ENCODE results near the gene HBE1. TPM values are rescaled to one million over a fixed set of nuclear protein-coding genes. Genes with fewer than 3 reads are reported as not detected.

HBE1 gene
- total and polyA plus RNA-seq, 2 experiments from 2014 or later: not detected

DNA sequence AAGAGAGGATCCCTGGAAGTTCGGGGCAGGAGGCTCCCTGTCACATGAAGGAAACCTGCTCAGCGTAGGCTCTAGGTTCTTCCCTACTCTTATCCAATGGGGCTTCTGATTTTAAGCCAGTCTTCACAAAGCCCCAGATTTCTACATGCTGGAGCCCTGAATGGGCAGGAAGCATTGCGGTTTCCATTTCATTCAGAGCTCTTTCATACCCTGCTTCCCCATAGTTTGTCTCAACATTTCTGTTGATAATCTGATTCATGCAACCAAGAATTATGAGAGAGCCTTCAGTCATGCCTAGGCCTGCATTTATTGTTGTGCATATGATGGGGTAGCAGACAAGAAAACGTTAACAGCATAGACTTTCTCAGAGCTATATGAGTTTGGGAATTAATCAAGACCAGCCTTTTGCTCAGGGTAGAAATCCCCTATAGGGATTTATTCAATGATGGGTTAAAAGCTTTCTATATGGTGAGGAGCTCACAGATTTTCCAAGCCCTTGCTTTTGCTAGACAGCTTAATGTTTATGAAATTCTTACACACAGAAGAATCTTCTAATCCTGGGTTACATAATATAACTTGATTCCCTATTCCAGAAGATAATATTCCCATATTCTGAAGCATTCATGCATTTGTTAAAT is 16.1 kb upstream of the HBE1 start:
- no peak for DNase-seq
- TF ChIP-seq EZH2phosphoT487 (IDR thresholded peaks at IDR 0.05; ENCODE audit: insufficient read depth, low read depth): no peak
- no peak for TF ChIP-seq EZH2 (IDR thresholded peaks at IDR 0.05; ENCODE audit: insufficient read depth, poor library complexity, severe bottlenecking)
- no peak overlapping the region for H2AFZ ChIP-seq
- H3K9me2 ChIP-seq (ENCODE audit: insufficient read depth): no peaks in the 10 kb centered on the region
- no peak overlapping the region for H3K4me3 ChIP-seq
- H4K20me1 ChIP-seq (ENCODE audit: insufficient read depth): no peaks in the 10 kb centered on the region
- H3K27me3 ChIP-seq (replicated peaks; ENCODE audit: insufficient read depth): no peaks in the 10 kb centered on the region
- H3K27ac ChIP-seq: no peak overlapping the region
- peaks cover 34% of the 10 kb centered on the region for H3K4me1 ChIP-seq (ENCODE audit: insufficient read depth)
- no peaks in the 10 kb centered on the region for H3K79me2 ChIP-seq (ENCODE audit: insufficient read depth)
- H3K4me2 ChIP-seq (ENCODE audit: unreplicated experiment): no peak overlapping the region
- H3K36me3 ChIP-seq (ENCODE audit: low read depth): no peaks in the 10 kb centered on the region
- in situ Hi-C loops (cut with MboI): no loop called here
- WGBS, 2 experiments (ENCODE audit: low coverage in 1 of 2, low lambda C conversion rate in 2 of 2, missing lambda C conversion rate in 2 of 2): 85 to 89% methylated on average over 4 of the region's 4 CpGs
- H3K9ac ChIP-seq: no peak overlapping the region
- peaks cover 32% of the 10 kb centered on the region for H3F3A ChIP-seq (ENCODE audit: insufficient read depth)
- no peaks in the 10 kb centered on the region for H3K9me3 ChIP-seq (ENCODE audit: low read depth)

DNA sequence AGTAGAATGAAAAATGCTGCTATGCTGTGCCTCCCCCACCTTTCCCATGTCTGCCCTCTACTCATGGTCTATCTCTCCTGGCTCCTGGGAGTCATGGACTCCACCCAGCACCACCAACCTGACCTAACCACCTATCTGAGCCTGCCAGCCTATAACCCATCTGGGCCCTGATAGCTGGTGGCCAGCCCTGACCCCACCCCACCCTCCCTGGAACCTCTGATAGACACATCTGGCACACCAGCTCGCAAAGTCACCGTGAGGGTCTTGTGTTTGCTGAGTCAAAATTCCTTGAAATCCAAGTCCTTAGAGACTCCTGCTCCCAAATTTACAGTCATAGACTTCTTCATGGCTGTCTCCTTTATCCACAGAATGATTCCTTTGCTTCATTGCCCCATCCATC is 14.9 kb upstream of the HBE1 start:
- Histone ChIP-seq H3K9me2 (ENCODE audit: insufficient read depth) (no peaks in the 10 kb centered on the region), H4K20me1 (ENCODE audit: insufficient read depth) (no peaks in the 10 kb centered on the region), H3K9me3 (ENCODE audit: low read depth) (no peaks in the 10 kb centered on the region), H3K79me2 (ENCODE audit: insufficient read depth) (no peaks in the 10 kb centered on the region), H3K4me1 (ENCODE audit: insufficient read depth) (peaks cover 33% of the 10 kb centered on the region), H3K27me3 (replicated peaks; ENCODE audit: insufficient read depth) (no peaks in the 10 kb centered on the region), H3F3A (ENCODE audit: insufficient read depth) (peaks cover 29% of the 10 kb centered on the region), H3K4me3 (no peak overlapping the region), H2AFZ (no peak overlapping the region), H3K9ac (no peak overlapping the region), H3K4me2 (ENCODE audit: unreplicated experiment) (no peak overlapping the region), H3K36me3 (ENCODE audit: low read depth) (no peaks in the 10 kb centered on the region), H3K27ac (no peak overlapping the region)
- DNase-seq: no peak
- WGBS, 2 experiments (ENCODE audit: low coverage in 1 of 2, low lambda C conversion rate in 2 of 2, missing lambda C conversion rate in 2 of 2): 92 to 98% methylated on average over 2 of the region's 2 CpGs
- in situ Hi-C loops (cut with MboI): no loop called here
- TF ChIP-seq EZH2 (IDR thresholded peaks at IDR 0.05; ENCODE audit: insufficient read depth, poor library complexity, severe bottlenecking) (no peak), EZH2phosphoT487 (IDR thresholded peaks at IDR 0.05; ENCODE audit: insufficient read depth, low read depth) (no peak)

DNA sequence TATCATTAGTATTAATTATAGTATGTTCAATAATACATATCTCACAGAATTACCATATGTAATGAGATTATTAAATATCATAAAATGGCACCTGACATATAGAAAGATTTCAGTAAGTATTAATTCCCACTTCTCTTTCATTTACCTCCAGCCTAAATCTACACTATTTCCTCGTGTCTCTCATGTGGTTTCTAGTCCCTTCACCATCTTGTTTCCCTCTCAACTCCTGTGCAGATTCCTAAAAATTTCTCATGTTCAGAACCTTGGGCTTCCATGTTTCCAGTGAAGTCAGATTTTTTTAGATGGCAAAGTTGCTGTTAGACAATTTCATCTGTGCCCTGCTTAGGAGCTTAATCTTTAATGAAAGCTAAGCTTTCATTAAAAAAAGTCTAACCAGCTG is 14.1 kb upstream of the HBE1 start:
- Histone ChIP-seq H3K9me2 (ENCODE audit: insufficient read depth) (no peaks in the 10 kb centered on the region), H3K4me3 (no peak overlapping the region), H3K79me2 (ENCODE audit: insufficient read depth) (no peaks in the 10 kb centered on the region), H2AFZ (no peak overlapping the region), H3K4me1 (ENCODE audit: insufficient read depth) (peaks cover 26% of the 10 kb centered on the region), H3K27me3 (replicated peaks; ENCODE audit: insufficient read depth) (no peaks in the 10 kb centered on the region), H3F3A (ENCODE audit: insufficient read depth) (peaks cover 22% of the 10 kb centered on the region), H3K9me3 (ENCODE audit: low read depth) (no peaks in the 10 kb centered on the region), H3K4me2 (ENCODE audit: unreplicated experiment) (no peak overlapping the region), H3K9ac (no peak overlapping the region), H3K36me3 (ENCODE audit: low read depth) (no peaks in the 10 kb centered on the region), H4K20me1 (ENCODE audit: insufficient read depth) (no peaks in the 10 kb centered on the region), H3K27ac (no peak overlapping the region)
- TF ChIP-seq EZH2 (IDR thresholded peaks at IDR 0.05; ENCODE audit: insufficient read depth, poor library complexity, severe bottlenecking) (no peak), EZH2phosphoT487 (IDR thresholded peaks at IDR 0.05; ENCODE audit: insufficient read depth, low read depth) (no peak)
- DNase-seq: no peak
- in situ Hi-C loops (cut with MboI): no loop called here
- 56 to 61% methylated on average over 1 of the region's 1 CpG for WGBS, 2 experiments (ENCODE audit: low coverage in 1 of 2, low lambda C conversion rate in 2 of 2, missing lambda C conversion rate in 2 of 2)

DNA sequence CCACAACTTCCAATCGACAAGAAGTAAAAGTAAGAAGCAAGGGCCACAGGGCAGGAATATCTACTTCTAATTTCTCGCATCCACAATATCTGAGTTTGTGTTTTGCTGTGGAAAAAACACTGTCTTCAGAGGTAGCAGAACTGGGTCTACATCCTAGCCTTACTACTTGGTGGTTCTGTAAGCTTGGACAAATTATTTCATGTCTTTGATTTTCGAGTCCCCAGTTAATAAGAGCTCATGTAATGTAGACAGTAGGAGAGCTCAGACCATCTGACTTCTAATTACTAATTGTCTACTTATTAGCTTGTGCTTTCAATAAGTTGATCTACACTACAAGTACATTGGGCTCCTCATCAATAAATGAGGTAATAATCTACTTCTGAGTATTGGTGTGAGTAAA is 13.3 kb upstream of the HBE1 start:
- Histone ChIP-seq H3K9me3 (ENCODE audit: low read depth) (no peaks in the 10 kb centered on the region), H4K20me1 (ENCODE audit: insufficient read depth) (no peaks in the 10 kb centered on the region), H3K4me2 (ENCODE audit: unreplicated experiment) (no peak overlapping the region), H2AFZ (no peak overlapping the region), H3K9me2 (ENCODE audit: insufficient read depth) (no peaks in the 10 kb centered on the region), H3K27ac (no peak overlapping the region), H3K9ac (no peak overlapping the region), H3K4me3 (no peak overlapping the region), H3K36me3 (ENCODE audit: low read depth) (no peaks in the 10 kb centered on the region), H3F3A (ENCODE audit: insufficient read depth) (peaks cover 14% of the 10 kb centered on the region; the same call in 1 of the 2 replicates), H3K27me3 (replicated peaks; ENCODE audit: insufficient read depth) (no peaks in the 10 kb centered on the region), H3K4me1 (ENCODE audit: insufficient read depth) (peaks cover 18% of the 10 kb centered on the region), H3K79me2 (ENCODE audit: insufficient read depth) (no peaks in the 10 kb centered on the region)
- in situ Hi-C loops (cut with MboI): no loop called here
- no peak for DNase-seq
- 91 to 93% methylated on average over 3 of the region's 3 CpGs for WGBS, 2 experiments (ENCODE audit: low coverage in 1 of 2, low lambda C conversion rate in 2 of 2, missing lambda C conversion rate in 2 of 2)
- TF ChIP-seq EZH2phosphoT487 (IDR thresholded peaks at IDR 0.05; ENCODE audit: insufficient read depth, low read depth) (no peak), EZH2 (IDR thresholded peaks at IDR 0.05; ENCODE audit: insufficient read depth, poor library complexity, severe bottlenecking) (no peak)

Data from GM23248 (cell line).